Uterine smooth muscle cell (primary cell): ENCODE measurements around the gene PUM1. TPM values are rescaled to one million over a fixed set of nuclear protein-coding genes. Genes with fewer than 3 reads are reported as not detected.

Source experiments
- total RNA-seq: library from RNA; depleted of rRNA; stranded (reverse); fragments of >200 nt; gene quantifications from 2 replicates; pipeline ENCODE4 v1.2.3, GENCODE V29; 2014

Gene PUM1
- 50.9 and 67.5 TPM in 2 replicates for total RNA-seq

GRCh38 chr1:31065310-31066217, at the start of gene PUM1:
PUM1 (minus strand) TSS chr1:31065717; CDS start chr1:31059566, 6,151 bp downstream.

GRCh38 chr1:30908696-30909364, 156.7 kb downstream of the PUM1 start, which contains the start of gene SDC3:
SDC3 (minus strand) TSS chr1:30908758; CDS start chr1:30908586, 172 bp downstream.

Other genes with a start within 250 kb of the PUM1 start
- 7.7 and 10.5 TPM in 2 replicates for gene SDC3, start 157.0 kb downstream of the PUM1 start, total RNA-seq
- not detected in 2 replicates for gene NKAIN1, start 174.2 kb upstream of the PUM1 start, total RNA-seq
- 94.6 and 164 TPM in 2 replicates for gene SNRNP40, start 231.1 kb upstream of the PUM1 start, total RNA-seq
- 39.1 and 50.0 TPM in 2 replicates for gene ZCCHC17, start 231.3 kb upstream of the PUM1 start, total RNA-seq